Measurements from ENCODE around the gene MAGED1.

DNA sequence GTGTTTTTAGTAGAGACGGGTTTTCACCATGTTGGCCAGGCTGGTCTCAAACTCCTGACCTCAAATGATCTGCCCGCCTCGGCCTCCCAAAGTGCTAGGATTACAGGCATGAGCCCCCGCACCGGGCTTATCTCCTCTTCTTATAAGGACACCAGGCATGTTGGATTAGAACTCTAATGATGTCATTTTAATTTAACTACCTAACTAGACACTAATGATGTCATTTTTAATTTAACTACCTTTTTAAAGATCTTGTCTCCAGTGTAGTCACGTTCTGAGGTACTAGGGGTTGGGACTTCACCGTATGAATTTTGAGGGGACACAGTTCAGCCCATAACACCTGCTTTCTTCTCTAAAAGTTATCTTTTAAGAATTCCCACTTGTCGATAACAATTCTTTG is 37.7 kb upstream of the MAGED1 start:
- TF ChIP-seq EZH2 (IDR thresholded peaks at IDR 0.05; ENCODE audit: low read length, unreplicated experiment) = no peak
- TF ChIP-seq, protein P1, sequence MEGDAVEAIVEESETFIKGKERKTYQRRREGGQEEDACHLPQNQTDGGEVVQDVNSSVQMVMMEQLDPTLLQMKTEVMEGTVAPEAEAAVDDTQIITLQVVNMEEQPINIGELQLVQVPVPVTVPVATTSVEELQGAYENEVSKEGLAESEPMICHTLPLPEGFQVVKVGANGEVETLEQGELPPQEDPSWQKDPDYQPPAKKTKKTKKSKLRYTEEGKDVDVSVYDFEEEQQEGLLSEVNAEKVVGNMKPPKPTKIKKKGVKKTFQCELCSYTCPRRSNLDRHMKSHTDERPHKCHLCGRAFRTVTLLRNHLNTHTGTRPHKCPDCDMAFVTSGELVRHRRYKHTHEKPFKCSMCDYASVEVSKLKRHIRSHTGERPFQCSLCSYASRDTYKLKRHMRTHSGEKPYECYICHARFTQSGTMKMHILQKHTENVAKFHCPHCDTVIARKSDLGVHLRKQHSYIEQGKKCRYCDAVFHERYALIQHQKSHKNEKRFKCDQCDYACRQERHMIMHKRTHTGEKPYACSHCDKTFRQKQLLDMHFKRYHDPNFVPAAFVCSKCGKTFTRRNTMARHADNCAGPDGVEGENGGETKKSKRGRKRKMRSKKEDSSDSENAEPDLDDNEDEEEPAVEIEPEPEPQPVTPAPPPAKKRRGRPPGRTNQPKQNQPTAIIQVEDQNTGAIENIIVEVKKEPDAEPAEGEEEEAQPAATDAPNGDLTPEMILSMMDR (conservative IDR thresholded peaks at IDR 0.05; ENCODE audit: low read depth, low read length) = no peak
- no peak for TF ChIP-seq EZH2phosphoT487 (IDR thresholded peaks at IDR 0.05; ENCODE audit: borderline replicate concordance, low read length)
